Large intestine (tissue), 3 donors: ENCODE results near the gene METTL16. TPM values are rescaled to one million over a fixed set of nuclear protein-coding genes. Genes with fewer than 3 reads are reported as not detected.
A peak's percentile ranks its signal among the peaks of the same experiment; 100 is the strongest.

ENCODE experiments used
- DNase-seq, 2 donors: peaks; one replicate each; pipeline versions ENCODE4 v3.0.0 to v3.0.0-alpha.2; 2013
- H3K27ac ChIP-seq: one replicate; pipeline ENCODE4 v1.5.1; 2013; ENCODE audit warnings: low read length
- H3K27me3 ChIP-seq: 2 replicates; pipeline ENCODE4 v1.6.1; 2013; ENCODE audit warnings: low read length; ENCODE audit not compliant: control insufficient read depth, insufficient read depth
- H3K36me3 ChIP-seq: 2 replicates; pipeline ENCODE4 v1.6.1; 2013; ENCODE audit warnings: low read length; ENCODE audit not compliant: control insufficient read depth, insufficient read depth
- H3K4me1 ChIP-seq: one replicate; pipeline ENCODE4 v1.6.1; 2013; ENCODE audit warnings: low read length; ENCODE audit not compliant: control insufficient read depth, insufficient read depth
- H3K4me3 ChIP-seq: one replicate; pipeline ENCODE4 v1.5.1; 2013; ENCODE audit warnings: low read length
- H3K9me3 ChIP-seq: one replicate; pipeline ENCODE4 v1.6.1; 2013; ENCODE audit warnings: mild to moderate bottlenecking, low read depth, low read length, moderate library complexity; ENCODE audit not compliant: control insufficient read depth
- WGBS: methylation state at CpG from one replicate; pipeline ENCODE4 v1.1.5; 2013; ENCODE audit warnings: low lambda C conversion rate; ENCODE audit not compliant: insufficient coverage; 5-methylcytosine and 5-hydroxymethylcytosine counted together
- polyA plus RNA-seq: library from polyadenylated mRNA; unstranded; fragments of 120-200 nt; gene quantifications from one replicate; pipeline ENCODE4 v1.2.1, GENCODE V29; 2013

METTL16 gene
- polyA plus RNA-seq, 1 donor, result 26.3 TPM

DNA sequence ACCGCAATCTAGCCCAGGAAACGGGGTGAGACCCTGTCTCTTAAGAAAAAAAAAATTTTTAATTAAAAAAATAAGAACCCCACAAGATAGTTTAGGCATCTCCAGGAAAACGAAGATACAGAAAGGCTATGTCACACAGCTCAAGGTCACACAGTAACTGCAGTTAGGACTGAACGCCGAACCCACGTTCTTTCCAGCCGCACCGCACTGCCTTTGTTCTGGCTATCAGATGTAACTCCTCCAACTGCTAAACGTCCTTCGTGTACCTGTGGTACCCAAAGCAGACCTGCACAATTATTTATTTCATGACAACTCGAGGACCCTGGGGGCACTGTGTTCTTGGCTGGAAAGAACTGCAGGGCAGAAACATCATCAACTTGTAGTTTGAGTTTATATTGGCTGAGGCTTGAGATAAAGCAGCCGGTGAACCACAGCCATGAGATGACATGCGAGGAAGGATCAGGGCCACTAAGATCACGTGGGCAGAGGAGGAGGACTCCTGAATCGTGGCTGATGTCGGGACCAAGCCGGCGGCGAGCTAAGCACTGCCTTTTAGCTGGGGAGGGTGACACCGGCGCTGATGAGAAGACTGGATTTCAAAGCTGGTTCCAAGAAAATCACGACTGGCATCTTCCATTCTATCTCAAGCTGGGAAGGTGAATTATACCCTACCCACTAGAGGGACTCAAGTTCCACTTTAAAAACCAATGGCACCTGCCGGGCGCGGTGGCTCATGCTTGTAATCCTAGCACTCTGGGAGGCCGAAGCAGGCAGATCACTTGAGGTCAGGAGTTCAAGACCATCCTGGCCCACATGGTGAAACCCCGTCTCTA is 90.2 kb downstream of the METTL16 start:
- DNase-seq, result no peak
- Histone ChIP-seq H3K27ac (no peak overlapping the region), H3K4me1 (no peaks in the 10 kb centered on the region)

DNA sequence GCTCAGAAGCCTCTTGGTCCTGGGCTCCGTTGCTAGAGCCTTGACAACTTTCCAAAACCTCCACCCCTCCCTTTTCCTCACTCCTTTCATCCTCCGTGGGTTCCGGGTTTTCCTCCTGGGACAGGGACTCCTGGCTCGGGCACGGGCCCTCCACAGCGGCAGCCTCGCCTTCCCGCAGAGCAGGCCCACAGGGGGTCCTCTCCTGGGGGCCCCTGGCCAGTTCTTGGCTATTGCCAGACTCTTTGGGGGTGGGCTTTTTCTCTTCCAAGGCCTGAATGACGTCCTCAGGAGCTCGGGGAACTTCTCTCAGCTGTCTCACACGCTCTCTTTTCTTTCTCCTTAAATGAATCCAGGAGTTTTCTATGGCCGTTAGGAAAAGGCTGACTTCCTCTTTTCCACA is 91.5 kb downstream of the METTL16 start:
- 75% methylated on average over 2 of the region's 12 CpGs for WGBS
- DNase-seq, result no peak
- H3K27ac ChIP-seq, result no peak overlapping the region

More for the DNA sequence above, 90.2 kb downstream of the METTL16 start:
- WGBS, result 78% methylated on average over 3 of the region's 27 CpGs
- H3K36me3 ChIP-seq, result peaks cover 45% of the 10 kb centered on the region
- H3K27me3 ChIP-seq, result no peaks in the 10 kb centered on the region
- no peak overlapping the region for H3K4me3 ChIP-seq
- no peaks in the 10 kb centered on the region for H3K9me3 ChIP-seq

DNA sequence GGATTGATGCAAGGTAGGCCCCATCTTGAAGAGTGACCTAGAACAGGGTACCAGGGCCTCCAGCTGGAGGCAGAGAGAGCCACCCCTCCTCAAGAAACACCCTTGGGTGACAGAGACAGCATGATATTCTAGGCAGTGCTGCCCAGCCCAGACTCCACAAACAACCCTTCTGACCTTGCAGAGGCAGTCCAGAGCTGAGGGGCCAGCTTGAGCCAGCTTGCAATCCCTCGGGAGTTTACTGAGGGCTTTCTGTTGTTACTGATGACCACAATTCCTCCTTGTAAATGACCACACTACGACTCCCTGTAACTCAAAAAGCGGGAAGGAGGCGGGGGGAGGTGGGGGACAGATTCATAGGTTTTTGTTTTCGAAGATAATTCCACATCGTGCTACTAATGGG is 92.2 kb downstream of the METTL16 start:
- no peaks in the 10 kb centered on the region for H3K27me3 ChIP-seq
- no peak overlapping the region for H3K4me3 ChIP-seq
- no peak for DNase-seq
- no peak overlapping the region for H3K27ac ChIP-seq
- H3K4me1 ChIP-seq, result no peaks in the 10 kb centered on the region
- peaks cover 46% of the 10 kb centered on the region for H3K36me3 ChIP-seq
- H3K9me3 ChIP-seq, result no peaks in the 10 kb centered on the region
- WGBS, result no CpG with 5 or more reads among the region's 6 CpGs

More for the DNA sequence above, 91.5 kb downstream of the METTL16 start:
- H3K9me3 ChIP-seq, result no peaks in the 10 kb centered on the region
- no peak overlapping the region for H3K4me3 ChIP-seq
- H3K27me3 ChIP-seq, result no peaks in the 10 kb centered on the region
- no peaks in the 10 kb centered on the region for H3K4me1 ChIP-seq
- H3K36me3 ChIP-seq, result peaks cover 39% of the 10 kb centered on the region

GRCh38 chr17:2418572-2418971 is 93.1 kb downstream of the METTL16 start:
- Histone ChIP-seq H3K4me3 (no peak overlapping the region), H3K4me1 (no peaks in the 10 kb centered on the region), H3K27me3 (no peaks in the 10 kb centered on the region), H3K27ac (no peak overlapping the region), H3K9me3 (no peaks in the 10 kb centered on the region), H3K36me3 (peaks cover 52% of the 10 kb centered on the region)
- WGBS, result 100% methylated on average over 1 of the region's 7 CpGs
- no peak for DNase-seq

GRCh38 chr17:2416010-2416734 is 95.5 kb downstream of the METTL16 start:
- no peak overlapping the region for H3K27ac ChIP-seq
- H3K4me1 ChIP-seq, result no peaks in the 10 kb centered on the region
- no peaks in the 10 kb centered on the region for H3K9me3 ChIP-seq
- peaks cover 52% of the 10 kb centered on the region for H3K36me3 ChIP-seq
- peak; percentile 78 to 83 for DNase-seq
- no peak overlapping the region for H3K4me3 ChIP-seq
- 96% methylated on average over 2 of the region's 19 CpGs for WGBS
- H3K27me3 ChIP-seq, result no peaks in the 10 kb centered on the region

DNA sequence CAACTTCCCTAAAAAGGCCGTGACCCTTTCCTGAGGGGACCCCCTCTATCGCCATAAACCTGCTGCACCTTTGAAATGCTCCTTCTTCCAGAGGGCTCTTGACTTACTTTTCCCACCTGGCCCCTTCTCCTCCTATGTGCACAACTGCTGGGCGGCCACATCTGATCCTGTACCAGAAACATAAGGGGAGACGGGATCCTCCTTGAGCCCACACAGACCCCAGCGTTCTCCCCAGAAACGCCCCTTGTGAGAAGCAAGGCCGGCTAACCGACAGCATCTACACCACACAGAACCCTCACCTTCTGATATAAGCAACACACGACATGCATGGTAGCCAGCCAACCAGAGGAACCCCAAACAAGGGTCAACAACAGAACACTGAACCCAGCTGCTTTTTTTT is 96.6 kb downstream of the METTL16 start:
- no CpG with 5 or more reads among the region's 9 CpGs for WGBS
- no peak for DNase-seq
- Histone ChIP-seq H3K4me3 (no peak overlapping the region), H3K27ac (no peak overlapping the region), H3K27me3 (no peaks in the 10 kb centered on the region), H3K9me3 (no peaks in the 10 kb centered on the region), H3K36me3 (peaks cover 43% of the 10 kb centered on the region), H3K4me1 (no peaks in the 10 kb centered on the region)

GRCh38 chr17:2414446-2415064 is 97.1 kb downstream of the METTL16 start:
- no peak overlapping the region for H3K27ac ChIP-seq
- no peaks in the 10 kb centered on the region for H3K4me1 ChIP-seq
- no peak for DNase-seq
- no peaks in the 10 kb centered on the region for H3K27me3 ChIP-seq
- H3K9me3 ChIP-seq, result no peaks in the 10 kb centered on the region
- peaks cover 38% of the 10 kb centered on the region for H3K36me3 ChIP-seq
- 100% methylated on average over 1 of the region's 22 CpGs for WGBS
- no peak overlapping the region for H3K4me3 ChIP-seq

DNA sequence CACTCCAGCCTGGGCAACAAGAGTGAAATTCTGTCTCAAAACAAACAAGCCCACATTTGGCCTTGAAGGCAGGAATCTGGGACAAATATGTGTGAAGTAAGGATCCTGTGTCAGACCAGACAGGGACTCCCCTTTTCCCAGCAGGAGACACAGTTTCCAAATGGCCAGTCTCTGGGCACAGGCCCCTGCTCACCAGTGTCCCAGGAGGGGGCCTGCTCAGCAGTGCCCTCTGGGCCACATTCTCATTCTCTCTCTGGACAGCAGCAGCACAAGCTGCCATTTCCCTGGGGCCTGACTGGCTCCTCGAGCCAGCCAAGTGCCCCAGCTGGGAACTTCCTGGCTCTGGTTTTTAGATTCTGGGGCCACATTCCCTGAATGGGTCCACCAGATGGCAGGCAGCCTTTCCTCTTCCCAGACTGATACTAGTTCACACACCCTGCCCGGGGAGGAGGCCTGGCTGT is 99.1 kb downstream of the METTL16 start:
- WGBS, result no CpG with 5 or more reads among the region's 2 CpGs
- H3K9me3 ChIP-seq, result no peaks in the 10 kb centered on the region
- H3K36me3 ChIP-seq, result peaks cover 23% of the 10 kb centered on the region
- no peak overlapping the region for H3K27ac ChIP-seq
- peaks cover 5% of the 10 kb centered on the region for H3K4me1 ChIP-seq
- H3K27me3 ChIP-seq, result no peaks in the 10 kb centered on the region
- no peak for DNase-seq
- H3K4me3 ChIP-seq, result no peak overlapping the region

DNA sequence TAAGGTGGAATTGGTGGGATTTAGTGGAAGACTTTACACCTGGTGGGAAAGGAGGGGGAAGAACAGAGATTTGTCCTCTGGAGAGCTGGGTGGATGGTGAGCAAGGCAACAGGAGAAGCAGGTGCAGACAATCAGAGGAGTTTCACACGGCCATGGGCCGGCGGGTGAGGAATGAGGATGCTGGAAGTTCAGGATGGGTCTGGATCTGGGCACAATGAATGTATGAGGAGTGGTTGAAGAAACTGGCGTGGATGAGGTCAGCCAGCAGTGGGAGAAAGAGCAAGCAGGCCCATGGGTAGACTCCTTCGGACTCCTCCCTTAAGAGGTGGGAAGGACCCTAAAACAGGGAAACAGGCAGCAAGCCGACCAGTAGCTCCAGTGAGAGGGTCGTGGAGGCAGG is 100.7 kb downstream of the METTL16 start:
- Histone ChIP-seq H3K4me1 (peaks cover 21% of the 10 kb centered on the region), H3K27me3 (no peaks in the 10 kb centered on the region), H3K9me3 (no peaks in the 10 kb centered on the region), H3K4me3 (no peak overlapping the region), H3K27ac (no peak overlapping the region), H3K36me3 (peaks cover 19% of the 10 kb centered on the region)
- WGBS, result no CpG with 5 or more reads among the region's 7 CpGs
- no peak for DNase-seq
